IMR-90 (cell line): Measurements from ENCODE around the gene CD2BP2. TPM values are rescaled to one million over a fixed set of nuclear protein-coding genes. Genes with fewer than 3 reads are reported as not detected.

ENCODE experiments used
- ATAC-seq: fragments of 200-7000 bp; cut with Tn5 transposase; 2 replicates; pipeline ENCODE4 v1.9.1; 2020; ENCODE audit warnings: low read depth, mild to moderate bottlenecking, moderate library complexity
- BruUV-seq: library from RNA; stranded (reverse); fragments of 400-500 nt; replicated peaks from 2 replicates; lab custom pipeline; 2021; lab: Mats Ljungman, UMichigan
- CTCF ChIA-PET: fragments of 300-600 bp; formaldehyde crosslinking; extraction: SDS; loops from one replicate; lab custom pipeline; 2021; ENCODE audit warnings: antibody characterized with exemption; lab: Yijun Ruan, JAX
- POLR2A ChIA-PET: fragments of 300-600 bp; sonication (Branson Sonifier 250); formaldehyde crosslinking; loops from one replicate; lab custom pipeline; 2022; ENCODE audit warnings: antibody characterized with exemption; ENCODE audit not compliant: unreplicated experiment; lab: Charles Lee
- DNase-seq: peaks from one replicate; pipeline ENCODE4 v3.0.0; 2013
- H2AFZ ChIP-seq: replicated peaks from 2 replicates; pipeline ENCODE3; 2013; ENCODE audit warnings: low read length, mild to moderate bottlenecking; ENCODE audit not compliant: poor library complexity
- H2AK5ac ChIP-seq: 2 replicates; pipeline ENCODE4 v1.6.1; 2013; ENCODE audit warnings: low read depth, low read length, inconsistent platforms
- H2AK9ac ChIP-seq: replicated peaks from 2 replicates; pipeline ENCODE3; 2013; ENCODE audit warnings: mild to moderate bottlenecking, low read depth, low read length, moderate library complexity; ENCODE audit not compliant: poor library complexity
- H2BK120ac ChIP-seq: 2 replicates; pipeline ENCODE4 v1.6.1; 2013; ENCODE audit warnings: low read depth, low read length, inconsistent platforms
- H2BK15ac ChIP-seq: 3 replicates; pipeline ENCODE4 v1.6.1; 2013; ENCODE audit warnings: low read depth, low read length, inconsistent platforms
- H2BK20ac ChIP-seq: 2 replicates; pipeline ENCODE4 v1.6.1; 2013; ENCODE audit warnings: low read depth, mild to moderate bottlenecking, inconsistent platforms, low read length, moderate library complexity
- H2BK5ac ChIP-seq: 2 replicates; pipeline ENCODE4 v1.6.1; 2013; ENCODE audit warnings: mild to moderate bottlenecking, low read depth, low read length, inconsistent platforms; ENCODE audit not compliant: poor library complexity, severe bottlenecking
- H3K14ac ChIP-seq: replicated peaks from 2 replicates; pipeline ENCODE4 v1.6.1; 2013; ENCODE audit warnings: low read depth, low read length, inconsistent platforms
- H3K18ac ChIP-seq: 2 replicates; pipeline ENCODE4 v1.6.1; 2013; ENCODE audit warnings: low read depth, low read length, control low read depth
- H3K23ac ChIP-seq: 2 replicates; pipeline ENCODE4 v1.6.1; 2013; ENCODE audit warnings: low read depth, low read length, inconsistent platforms
- H3K27ac ChIP-seq: 2 replicates; pipeline ENCODE4 v1.5.1; 2013; ENCODE audit warnings: mild to moderate bottlenecking, control low read depth, low read length; ENCODE audit not compliant: insufficient read depth
- H3K27me3 ChIP-seq: 2 replicates; pipeline ENCODE4 v1.6.1; 2013; ENCODE audit warnings: low read length; ENCODE audit not compliant: control insufficient read depth, insufficient read depth
- H3K36me3 ChIP-seq: 2 replicates; pipeline ENCODE4 v1.6.1; 2013; ENCODE audit warnings: low read length, mixed read lengths; ENCODE audit not compliant: control insufficient read depth, insufficient read depth
- H3K4ac ChIP-seq: 2 replicates; pipeline ENCODE4 v1.6.1; 2013; ENCODE audit warnings: low read depth, low read length, inconsistent platforms
- H3K4me1 ChIP-seq: 2 replicates; pipeline ENCODE4 v1.6.1; 2013; ENCODE audit warnings: low read length, mixed read lengths; ENCODE audit not compliant: control insufficient read depth, insufficient read depth
- H3K4me2 ChIP-seq: 2 replicates; pipeline ENCODE4 v1.6.1; 2013; ENCODE audit warnings: low read depth, mild to moderate bottlenecking, control low read depth, low read length, moderate library complexity
- H3K4me3 ChIP-seq: 2 replicates; pipeline ENCODE4 v1.5.1; 2013; ENCODE audit warnings: low read depth, mild to moderate bottlenecking, control low read depth, low read length, moderate library complexity; ENCODE audit not compliant: insufficient read depth
- H3K56ac ChIP-seq: 2 replicates; pipeline ENCODE4 v1.6.1; 2013; ENCODE audit warnings: low read length, inconsistent platforms; ENCODE audit not compliant: insufficient read depth; ENCODE audit errors: extremely low read depth
- H3K79me1 ChIP-seq, 2 experiments: 2 replicates each; pipeline ENCODE4 v1.6.1; 2013; ENCODE audit warnings: low read length in 2 of 2, inconsistent platforms in 1 of 2, low read depth in 1 of 2
- H3K9ac ChIP-seq: 2 replicates; pipeline ENCODE4 v1.6.1; 2013; ENCODE audit warnings: low read depth, low read length, control low read depth
- H3K9me1 ChIP-seq: 2 replicates; pipeline ENCODE4 v1.6.1; 2013; ENCODE audit warnings: low read length, inconsistent platforms; ENCODE audit not compliant: insufficient read depth
- H3K9me3 ChIP-seq: 2 replicates; pipeline ENCODE4 v1.6.1; 2013; ENCODE audit warnings: low read length; ENCODE audit not compliant: control insufficient read depth, insufficient read depth
- H4K20me1 ChIP-seq: 2 replicates; pipeline ENCODE4 v1.6.1; 2013; ENCODE audit warnings: low read length, inconsistent platforms; ENCODE audit not compliant: insufficient read depth
- H4K5ac ChIP-seq: 2 replicates; pipeline ENCODE4 v1.6.1; 2013; ENCODE audit warnings: mild to moderate bottlenecking, low read depth, low read length, control low read depth
- H4K8ac ChIP-seq, 2 experiments: 2 replicates each; pipeline ENCODE4 v1.6.1; 2013; ENCODE audit warnings: low read depth in 2 of 2, low read length in 2 of 2, control low read depth in 1 of 2, inconsistent platforms in 1 of 2
- H4K91ac ChIP-seq: 2 replicates; pipeline ENCODE4 v1.6.1; 2013; ENCODE audit warnings: low read depth, low read length, inconsistent platforms; ENCODE audit not compliant: insufficient read depth
- BHLHE40 ChIP-seq: fragments of 150-350 bp; IDR thresholded peaks from 2 replicates; pipeline ENCODE4 v1.6.1; 2016; ENCODE audit warnings: mild to moderate bottlenecking, low read depth, low read length
- CEBPB ChIP-seq: IDR thresholded peaks from 2 replicates; pipeline ENCODE4 v1.6.1; 2012; ENCODE audit warnings: low read depth, low read length, improper control_type of control experiment
- CHD1 ChIP-seq: IDR thresholded peaks from 2 replicates; pipeline ENCODE4 v1.6.1; 2012; ENCODE audit warnings: low read depth, low read length, improper control_type of control experiment
- CTCF ChIP-seq: conservative IDR thresholded peaks from 2 replicates; pipeline ENCODE4 v1.5.1; 2012; ENCODE audit warnings: mild to moderate bottlenecking, low read depth, low read length, improper control_type of control experiment
- ELK1 ChIP-seq: fragments of 150-350 bp; IDR thresholded peaks from 2 replicates; pipeline ENCODE4 v1.6.1; 2016; ENCODE audit warnings: low read depth, mild to moderate bottlenecking, low read length, moderate library complexity, borderline replicate concordance
- FOS ChIP-seq: fragments of 150-350 bp; IDR thresholded peaks from 2 replicates; pipeline ENCODE4 v1.6.1; 2016; ENCODE audit warnings: low read depth, low read length
- MAFK ChIP-seq: IDR thresholded peaks from 2 replicates; pipeline ENCODE4 v1.6.1; 2012; ENCODE audit warnings: low read depth, low read length, improper control_type of control experiment
- MAZ ChIP-seq: IDR thresholded peaks from 2 replicates; pipeline ENCODE4 v1.6.1; 2012; ENCODE audit warnings: low read depth, mild to moderate bottlenecking, low read length, improper control_type of control experiment, moderate library complexity, borderline replicate concordance
- MXI1 ChIP-seq: IDR thresholded peaks from 2 replicates; pipeline ENCODE4 v1.6.1; 2012; ENCODE audit warnings: low read depth, mild to moderate bottlenecking, low read length, moderate library complexity, borderline replicate concordance
- NFE2L2 ChIP-seq: fragments of 150-350 bp; IDR thresholded peaks from 2 replicates; pipeline ENCODE4 v1.6.1; 2016; ENCODE audit warnings: low read depth, mild to moderate bottlenecking, low read length
- POLR2A ChIP-seq: IDR thresholded peaks from 2 replicates; pipeline ENCODE4 v1.6.1; 2012; ENCODE audit warnings: mild to moderate bottlenecking, low read depth, low read length
- RAD21 ChIP-seq: IDR thresholded peaks from 2 replicates; pipeline ENCODE4 v1.6.1; 2012; ENCODE audit warnings: low read length, improper control_type of control experiment
- RFX5 ChIP-seq: IDR thresholded peaks from 2 replicates; pipeline ENCODE4 v1.8.0; 2012; ENCODE audit warnings: low read depth, mild to moderate bottlenecking, low read length, moderate library complexity
- SMC3 ChIP-seq: fragments of 150-350 bp; IDR thresholded peaks from 2 replicates; pipeline ENCODE4 v1.6.1; 2016; ENCODE audit warnings: low read depth, mild to moderate bottlenecking, antibody characterized with exemption, low read length, moderate library complexity
- USF2 ChIP-seq: fragments of 150-350 bp; IDR thresholded peaks from 2 replicates; pipeline ENCODE4 v1.6.1; 2017; ENCODE audit warnings: mild to moderate bottlenecking, antibody characterized with exemption, low read length, low read depth
- WGBS, 2 experiments: methylation state at CpG; one replicate each; pipeline versions ENCODE4 v1.1.5 to v1.1.7; 2013; ENCODE audit warnings: missing lambda C conversion rate in 2 of 2; ENCODE audit not compliant: insufficient read length in 1 of 2; ENCODE audit errors: extremely low coverage in 2 of 2; 5-methylcytosine and 5-hydroxymethylcytosine counted together
- dilution Hi-C: fragments of 300-500 bp; cut with HindIII; formaldehyde crosslinking; loops from one replicate; pipeline ENCODE4 v1.14.3; 2018; ENCODE audit warnings: low sequenced_read_pairs; ENCODE audit not compliant: unreplicated experiment
- in situ Hi-C: fragments of 300-500 bp; cut with MboI; formaldehyde crosslinking; loops from 3 replicates; pipeline ENCODE4 v1.14.3; 2019; ENCODE audit warnings: low sequenced_read_pairs, inconsistent platforms, mixed read lengths
- intact Hi-C: fragments of 100-400 bp; cut with micrococcal nuclease; formaldehyde crosslinking; loops from 2 replicates; pipeline ENCODE4 v1.10.0; 2022
- polyA plus RNA-seq, 3 experiments: library from polyadenylated mRNA; depleted of rRNA; stranded (reverse); fragments of >200 nt; gene quantifications; 2 replicates each; pipeline ENCODE4 v1.2.3, GENCODE V29; 2012; ENCODE audit warnings: low replicate concordance in 1 of 3
- total RNA-seq: library from RNA; depleted of rRNA; stranded (reverse); fragments of >200 nt; gene quantifications from 2 replicates; pipeline ENCODE4 v1.2.3, GENCODE V29; 2012

Gene CD2BP2
- total and polyA plus RNA-seq, 2 of the 4 experiments (the other 2 are of a cell fraction), result 29.6 to 41.1 TPM

- H3K18ac ChIP-seq, result no peak overlapping the region
- no peak overlapping the region for H2BK120ac ChIP-seq
- H3K9me3 ChIP-seq, result no peaks in the 10 kb centered on the region
- peak overlapping the region; percentile 92 for H3K4me2 ChIP-seq
- H2BK15ac ChIP-seq, result no peak overlapping the region
- H4K91ac ChIP-seq, result 0 out of 2 replicates have a peak overlapping the region, but pooled peaks have one; percentile 14
- peak overlapping the region; percentile 94 for H2AK9ac ChIP-seq
- dilution Hi-C loops (no loop called here), in situ Hi-C loops (no loop called here), intact Hi-C loops (loop anchor here (2.0 kb wide), 2 partner anchors 13 to 17 kb away; no protein-coding TSS in a partner anchor)
- H3K9me1 ChIP-seq, result no peaks in the 10 kb centered on the region
- WGBS, 2 experiments, result 18% methylated on average over 7 of the region's 13 CpGs; no CpG with 5 or more reads in 1 of the 2 experiments
- H3K79me1 ChIP-seq, result peaks cover 0 to 52% of the 10 kb centered on the region in 2 experiments
- no peaks in the 10 kb centered on the region for H3K27me3 ChIP-seq
- H3K9ac ChIP-seq, result peak overlapping the region; percentile 73
- H3K4me3 ChIP-seq, result peak overlapping the region; percentile 95
- ChIA-PET POLR2A (interaction anchor here (0.5 to 1.3 kb wide), 3 partner anchors 11 to 321 kb away, joined by 3 to 7 read pairs (median 5); partner anchors contain the start of gene ZNF771), CTCF (interaction anchor here (1.0 kb wide), 1 partner anchor 25 kb away, joined by 3 read pairs; no protein-coding TSS in a partner anchor)
- H3K36me3 ChIP-seq, result peaks cover 12% of the 10 kb centered on the region; the same call in 1 of the 2 replicates
- peak overlapping the region; percentile 49; the same call in 1 of the 2 replicates for H4K5ac ChIP-seq
- peak overlapping the region; percentile 72 for H3K56ac ChIP-seq
- H2AK5ac ChIP-seq, result peak overlapping the region; percentile 83
- peak overlapping the region; percentile 70 for H3K4ac ChIP-seq
- H3K23ac ChIP-seq, result peak overlapping the region; percentile 97
- peak overlapping the region; percentile 98 for H2AFZ ChIP-seq
- peak overlapping the region; percentile 70 for H3K27ac ChIP-seq
- H4K8ac ChIP-seq, result peak overlapping the region in 1 of 2 experiments; percentile 59; a peak in 2 of 4 replicates
- BruUV-seq, result no TSS peak
- ATAC-seq (no peak; the same call in 1 of the 2 replicates), DNase-seq (no peak)
- H2BK20ac ChIP-seq, result no peak overlapping the region
- H2BK5ac ChIP-seq, result peak overlapping the region; percentile 2
- no peaks in the 10 kb centered on the region for H4K20me1 ChIP-seq
- peaks cover 10% of the 10 kb centered on the region for H3K4me1 ChIP-seq
- H3K14ac ChIP-seq, result peak overlapping the region; percentile 80
- TF ChIP-seq BHLHE40 (no peak), CTCF (no peak), ELK1 (no peak), MXI1 (no peak), POLR2A (no peak), RAD21 (no peak), RFX5 (no peak), MAFK (no peak), CHD1 (no peak), CEBPB (no peak), MAZ (no peak), NFE2L2 (no peak), USF2 (no peak), FOS (no peak), SMC3 (no peak)
Measured at GRCh38 chr16:30395992-30396585, 41.0 kb upstream of the CD2BP2 start.
